Astrocyte of the cerebellum (primary cell): Measurements from ENCODE around the gene CC2D1A.

Experiments used
- DNase-seq: peaks from one replicate; pipeline ENCODE4 v3.0.0-alpha.2; 2011; ENCODE audit warnings: low read depth
- H3K4me3 ChIP-seq: 2 replicates; pipeline ENCODE4 v1.5.1; 2011; ENCODE audit warnings: mild to moderate bottlenecking, low read depth, low read length, moderate library complexity
- CTCF ChIP-seq: IDR thresholded peaks from 2 replicates; pipeline ENCODE4 v1.5.1; 2012; ENCODE audit warnings: low read length, low read depth, moderate library complexity, mild to moderate bottlenecking; ENCODE audit errors: missing control alignments
- in situ Hi-C: cut with HindIII; loops from 2 replicates; pipeline ENCODE4 v1.10.0; 2017; ENCODE audit warnings: low sequenced_read_pairs

The CC2D1A gene

GRCh38 chr19:13905634-13906520 is at the start of gene CC2D1A, which contains the start of gene BRME1:
CC2D1A (plus strand) TSS chr19:13906201; CDS start chr19:13906442, 241 bp downstream.
BRME1 (minus strand) TSS chr19:13906117; CDS start chr19:13904892, 1,225 bp downstream.
- in situ Hi-C loops = no loop called here
- H3K4me3 ChIP-seq = peak within 1 kb of the TSS; percentile 81
- DNase-seq = peak; percentile 33
- peak; percentile 3 for TF ChIP-seq CTCF

GRCh38 chr19:13856497-13856896 is 49.5 kb upstream of the CC2D1A start:
- no peak for TF ChIP-seq CTCF
- in situ Hi-C loops = no loop called here
- no peak overlapping the region for H3K4me3 ChIP-seq
- DNase-seq = no peak

DNA sequence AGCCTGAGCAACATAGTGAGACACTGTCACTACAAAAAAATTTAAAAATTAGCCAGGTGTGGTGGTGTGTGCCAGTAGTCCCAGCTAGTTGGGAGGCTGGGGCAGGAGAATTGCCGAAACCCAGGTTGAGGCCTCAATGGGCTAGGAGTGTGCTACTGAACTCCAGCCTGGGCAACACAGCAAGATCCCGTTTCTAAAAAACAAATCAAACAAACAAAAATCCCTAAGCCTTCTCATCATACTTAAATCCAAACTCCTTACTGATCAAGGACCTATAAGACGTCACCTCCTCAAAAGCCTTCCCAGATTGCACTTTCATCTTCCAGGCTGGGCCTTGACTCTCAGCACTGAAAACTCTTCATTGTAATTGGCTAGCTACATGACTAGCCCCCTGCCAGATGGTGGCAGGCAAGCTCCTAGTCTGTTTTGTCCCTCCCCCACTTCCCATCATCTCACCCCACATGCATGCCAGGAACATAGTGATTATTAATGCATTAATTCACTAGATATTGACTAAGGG is 46.6 kb upstream of the CC2D1A start:
- no peak for DNase-seq
- H3K4me3 ChIP-seq = no peak overlapping the region
- in situ Hi-C loops = no loop called here
- no peak for TF ChIP-seq CTCF

GRCh38 chr19:13860679-13861391 is 45.2 kb upstream of the CC2D1A start:
- no peak for TF ChIP-seq CTCF
- no peak for DNase-seq
- no peak overlapping the region for H3K4me3 ChIP-seq
- in situ Hi-C loops = no loop called here

DNA sequence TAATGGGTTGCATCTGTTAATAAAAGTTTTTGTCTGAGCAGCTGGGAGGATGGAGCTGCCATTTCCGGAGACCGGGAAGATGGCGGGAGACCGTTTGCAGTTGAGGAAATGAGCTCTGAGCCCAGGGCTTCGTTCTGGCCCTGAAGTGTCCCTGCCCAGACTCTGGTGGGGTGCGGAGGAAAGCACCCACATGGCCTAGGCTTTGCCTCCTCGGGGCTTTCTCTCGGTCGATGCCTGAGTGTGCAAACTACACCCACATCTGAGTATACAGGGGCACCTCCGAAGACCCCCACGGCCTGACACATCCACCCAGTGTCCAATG is 44.6 kb upstream of the CC2D1A start:
- in situ Hi-C loops = no loop called here
- no peak for DNase-seq
- no peak overlapping the region for H3K4me3 ChIP-seq
- no peak for TF ChIP-seq CTCF

DNA sequence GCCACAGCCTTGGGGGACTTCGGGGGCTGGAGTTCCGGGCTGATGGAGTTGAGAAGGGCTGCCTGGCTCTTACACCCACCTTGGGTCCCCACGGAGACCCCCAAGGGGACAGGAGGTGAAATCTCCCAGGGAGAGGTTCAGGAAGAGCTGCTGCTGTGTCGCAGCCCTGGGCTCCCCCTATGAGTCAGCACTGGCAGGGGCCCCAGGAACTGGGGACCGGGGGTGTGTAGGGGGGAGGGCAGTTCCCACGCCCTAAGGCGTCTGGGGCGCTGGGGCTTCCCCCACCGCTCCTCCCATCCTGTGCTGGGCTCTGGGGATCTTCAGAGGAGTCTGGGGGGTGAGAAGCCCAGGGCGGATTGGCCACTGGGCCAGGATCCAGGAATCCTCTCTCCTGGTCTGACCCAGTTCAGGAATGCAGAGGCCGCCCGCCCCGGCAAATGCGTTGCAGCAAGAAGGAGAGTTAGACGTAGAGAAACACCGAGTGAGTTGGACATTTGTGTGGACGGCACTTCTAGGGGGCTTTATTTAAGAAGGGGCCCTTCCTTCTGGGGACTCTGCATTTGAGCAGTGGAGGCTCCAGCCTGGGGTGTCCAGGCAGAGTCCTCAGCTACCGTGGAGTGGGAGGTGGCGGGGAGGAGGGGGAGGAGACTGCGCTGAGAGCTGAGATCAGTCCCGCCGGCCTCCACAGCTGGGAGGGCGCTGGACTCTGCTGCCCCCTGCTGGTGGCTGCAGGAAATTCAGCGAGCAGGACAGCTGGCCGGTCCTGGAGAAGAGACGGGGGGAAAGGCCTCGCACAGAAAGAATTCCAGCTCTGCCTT is 44.1 kb upstream of the CC2D1A start:
- peak; percentile 89 for TF ChIP-seq CTCF
- in situ Hi-C loops = no loop called here
- H3K4me3 ChIP-seq = peak overlapping the region; percentile 23
- DNase-seq = no peak
